ENCODE data around the gene REEP3.
"Not testable (repeated sequence)": the region's sequence is repeated elsewhere in the genome, so short reads cannot be mapped to it uniquely, and the experiment has no call there.

The REEP3 gene

DNA sequence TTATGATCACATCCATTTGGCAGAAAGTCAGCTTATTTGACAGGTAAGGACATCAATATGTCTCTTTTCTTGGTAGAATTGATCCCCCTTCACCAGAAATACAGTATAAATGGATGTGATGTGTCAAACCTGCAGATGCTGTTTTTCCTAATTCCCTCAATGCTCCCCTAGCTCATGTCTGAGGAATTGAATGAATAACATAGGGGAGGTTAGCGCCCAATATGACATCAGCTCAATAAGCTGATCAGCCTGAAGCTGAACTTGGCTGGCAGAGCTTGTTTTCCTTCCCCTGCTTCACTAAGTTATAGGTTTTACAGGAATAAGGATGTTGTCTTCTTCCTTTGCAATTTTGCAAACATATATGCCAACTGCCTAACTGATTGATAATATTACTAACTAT is 132.5 kb downstream of the REEP3 start:
- no peak overlapping the region for H4K8ac ChIP-seq (ENCODE audit: low read length)
- no peak overlapping the region for H3K14ac ChIP-seq (ENCODE audit: low read length in 2 of 2)
- no peak overlapping the region for H2BK12ac ChIP-seq (ENCODE audit: low read length in 2 of 2)
- no peaks in the 10 kb centered on the region for H3K27me3 ChIP-seq (ENCODE audit: control insufficient read depth in 1 of 2, insufficient read depth in 1 of 2, low read length in 2 of 2)
- no peaks in the 10 kb centered on the region for H3K9me3 ChIP-seq (ENCODE audit: control insufficient read depth, low read length)
- H3K4me3 ChIP-seq (ENCODE audit: insufficient read depth in 1 of 2, low read depth in 1 of 2, low read length in 2 of 2): no peak overlapping the region
- H3K18ac ChIP-seq (ENCODE audit: low read depth in 1 of 2, low read length in 2 of 2): no peak overlapping the region
- 100% methylated on average over 1 of the region's 1 CpG for WGBS
- H3K4me1 ChIP-seq (ENCODE audit: control insufficient read depth, insufficient read depth, low read depth, low read length): no peaks in the 10 kb centered on the region
- no peak overlapping the region for H4K91ac ChIP-seq (ENCODE audit: low read length)
- DNase-seq: no peak
- no peak overlapping the region for H2AFZ ChIP-seq (ENCODE audit: low read depth, low read length)
- H3K23ac ChIP-seq (ENCODE audit: low read length in 2 of 2): no peak overlapping the region
- no peak overlapping the region for H2BK5ac ChIP-seq (ENCODE audit: low read depth, low read length, poor library complexity, severe bottlenecking)
- no peak overlapping the region for H2BK15ac ChIP-seq (ENCODE audit: low read depth, poor library complexity, severe bottlenecking)
- H3K9ac ChIP-seq (ENCODE audit: low read length): no peak overlapping the region
- H2BK120ac ChIP-seq (ENCODE audit: low read depth, low read length): no peak overlapping the region
- H3K36me3 ChIP-seq (ENCODE audit: control insufficient read depth in 1 of 2, insufficient read depth in 2 of 2, low read depth in 1 of 2, low read length in 2 of 2): no peaks in the 10 kb centered on the region
- H3K4me2 ChIP-seq (ENCODE audit: low read length, poor library complexity, severe bottlenecking): no peak overlapping the region
- H3K79me1 ChIP-seq (replicated peaks; ENCODE audit: low read length, poor library complexity, severe bottlenecking): no peaks in the 10 kb centered on the region
- no peak overlapping the region for H3K4ac ChIP-seq (ENCODE audit: low read depth in 1 of 2, low read length in 2 of 2)
- H3K27ac ChIP-seq (ENCODE audit: low read length, poor library complexity, severe bottlenecking): no peak overlapping the region
- H2AK5ac ChIP-seq (ENCODE audit: low read length, severe bottlenecking): no peak overlapping the region

DNA sequence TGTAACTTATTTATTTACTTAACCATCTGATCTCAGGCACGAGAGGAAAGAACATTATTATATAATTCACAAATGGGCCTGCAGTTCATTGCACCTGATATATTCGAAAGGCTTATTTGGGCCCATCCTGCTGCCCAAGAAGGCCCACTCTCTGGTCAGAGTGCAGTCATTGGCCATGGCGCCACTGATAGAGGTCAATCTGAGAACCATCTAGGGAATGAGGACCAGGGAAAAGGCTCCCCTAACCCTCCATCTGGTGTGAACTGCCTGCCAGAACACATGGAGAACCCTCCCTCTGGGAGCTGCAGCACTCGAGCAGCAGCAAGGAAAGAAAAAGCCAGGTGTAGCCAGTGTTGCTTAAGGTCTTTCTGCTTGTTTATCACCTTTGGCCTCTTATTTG is 136.6 kb downstream of the REEP3 start:
- Histone ChIP-seq H2BK12ac (ENCODE audit: low read length in 2 of 2) (no peak overlapping the region), H3K9ac (ENCODE audit: low read length) (no peak overlapping the region), H3K79me1 (replicated peaks; ENCODE audit: low read length, poor library complexity, severe bottlenecking) (no peaks in the 10 kb centered on the region), H2AK5ac (ENCODE audit: low read length, severe bottlenecking) (no peak overlapping the region), H4K8ac (ENCODE audit: low read length) (no peak overlapping the region), H2BK120ac (ENCODE audit: low read depth, low read length) (no peak overlapping the region), H3K4me3 (ENCODE audit: insufficient read depth in 1 of 2, low read depth in 1 of 2, low read length in 2 of 2) (no peak overlapping the region), H3K9me3 (ENCODE audit: control insufficient read depth, low read length) (no peaks in the 10 kb centered on the region), H3K27me3 (ENCODE audit: control insufficient read depth in 1 of 2, insufficient read depth in 1 of 2, low read length in 2 of 2) (no peaks in the 10 kb centered on the region), H2BK15ac (ENCODE audit: low read depth, poor library complexity, severe bottlenecking) (no peak overlapping the region), H3K14ac (ENCODE audit: low read length in 2 of 2) (no peak overlapping the region), H3K27ac (ENCODE audit: low read length, poor library complexity, severe bottlenecking) (no peak overlapping the region), H2AFZ (ENCODE audit: low read depth, low read length) (no peak overlapping the region), H3K4ac (ENCODE audit: low read depth in 1 of 2, low read length in 2 of 2) (no peak overlapping the region), H3K18ac (ENCODE audit: low read depth in 1 of 2, low read length in 2 of 2) (no peak overlapping the region), H3K4me1 (ENCODE audit: control insufficient read depth, insufficient read depth, low read depth, low read length) (no peaks in the 10 kb centered on the region), H3K23ac (ENCODE audit: low read length in 2 of 2) (no peak overlapping the region), H2BK5ac (ENCODE audit: low read depth, low read length, poor library complexity, severe bottlenecking) (no peak overlapping the region), H4K91ac (ENCODE audit: low read length) (no peak overlapping the region), H3K4me2 (ENCODE audit: low read length, poor library complexity, severe bottlenecking) (no peak overlapping the region), H3K36me3 (ENCODE audit: control insufficient read depth in 1 of 2, insufficient read depth in 2 of 2, low read depth in 1 of 2, low read length in 2 of 2) (no peaks in the 10 kb centered on the region)
- DNase-seq: no peak
- WGBS: 80% methylated on average over 3 of the region's 4 CpGs

DNA sequence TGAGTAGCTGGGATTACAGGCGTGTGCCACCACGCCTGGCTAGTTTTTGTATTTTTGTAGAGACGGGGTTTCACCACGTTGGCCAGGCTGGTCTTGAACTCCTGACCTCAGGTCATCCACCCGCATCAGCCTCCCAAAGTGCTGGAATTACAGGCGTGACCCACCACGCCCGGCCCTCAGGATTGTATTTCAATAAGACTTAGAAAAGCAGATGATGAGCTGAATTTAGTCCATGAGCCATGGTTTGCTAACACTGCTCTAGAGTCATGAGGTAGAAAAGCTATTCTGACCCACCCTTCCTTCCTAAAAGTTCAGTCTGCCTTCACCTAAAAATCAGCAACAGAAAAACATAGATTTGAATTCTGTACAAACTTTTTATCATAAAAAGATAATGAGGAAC is 139.7 kb downstream of the REEP3 start:
- H3K23ac ChIP-seq (ENCODE audit: low read length in 2 of 2); H3K27ac ChIP-seq (ENCODE audit: low read length, poor library complexity, severe bottlenecking); H3K36me3 ChIP-seq (ENCODE audit: control insufficient read depth in 1 of 2, insufficient read depth in 2 of 2, low read depth in 1 of 2, low read length in 2 of 2); H3K4me3 ChIP-seq (ENCODE audit: insufficient read depth in 1 of 2, low read depth in 1 of 2, low read length in 2 of 2); H2BK120ac ChIP-seq (ENCODE audit: low read depth, low read length); H3K4me1 ChIP-seq (ENCODE audit: control insufficient read depth, insufficient read depth, low read depth, low read length); H3K9ac ChIP-seq (ENCODE audit: low read length); H2BK15ac ChIP-seq (ENCODE audit: low read depth, poor library complexity, severe bottlenecking); H3K4ac ChIP-seq (ENCODE audit: low read depth in 1 of 2, low read length in 2 of 2); H2BK5ac ChIP-seq (ENCODE audit: low read depth, low read length, poor library complexity, severe bottlenecking); H3K9me3 ChIP-seq (ENCODE audit: control insufficient read depth, low read length); H2AFZ ChIP-seq (ENCODE audit: low read depth, low read length); H3K18ac ChIP-seq (ENCODE audit: low read depth in 1 of 2, low read length in 2 of 2); DNase-seq; H3K27me3 ChIP-seq (ENCODE audit: control insufficient read depth in 1 of 2, insufficient read depth in 1 of 2, low read length in 2 of 2); H3K4me2 ChIP-seq (ENCODE audit: low read length, poor library complexity, severe bottlenecking); H2AK5ac ChIP-seq (ENCODE audit: low read length, severe bottlenecking); H3K79me1 ChIP-seq (replicated peaks; ENCODE audit: low read length, poor library complexity, severe bottlenecking); H4K8ac ChIP-seq (ENCODE audit: low read length); H2BK12ac ChIP-seq (ENCODE audit: low read length in 2 of 2); H3K14ac ChIP-seq (ENCODE audit: low read length in 2 of 2); H4K91ac ChIP-seq (ENCODE audit: low read length): not testable (repeated sequence)
- 95% methylated on average over 8 of the region's 8 CpGs for WGBS

DNA sequence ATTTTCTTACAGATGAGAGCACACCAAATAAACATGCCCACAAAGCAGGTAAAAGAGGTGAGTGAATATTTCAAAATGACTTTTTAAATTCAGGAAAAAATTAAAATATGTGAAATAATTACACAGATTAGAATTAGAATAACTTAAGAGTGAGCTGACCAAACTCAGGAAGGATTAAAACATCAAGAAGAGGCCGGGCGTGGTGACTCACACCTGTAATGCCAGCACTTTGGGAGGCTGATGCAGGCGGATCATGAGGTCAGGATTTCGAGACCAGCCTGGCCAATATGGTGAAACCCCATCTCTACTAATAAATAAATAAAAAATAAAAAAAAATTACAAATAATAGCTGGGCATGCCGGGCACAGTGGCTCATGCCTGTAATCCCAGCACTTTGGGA is 140.1 kb downstream of the REEP3 start:
- no peak overlapping the region for H3K14ac ChIP-seq (ENCODE audit: low read length in 2 of 2)
- no peak overlapping the region for H2BK5ac ChIP-seq (ENCODE audit: low read depth, low read length, poor library complexity, severe bottlenecking)
- H2BK12ac ChIP-seq (ENCODE audit: low read length in 2 of 2): no peak overlapping the region
- no peak overlapping the region for H3K23ac ChIP-seq (ENCODE audit: low read length in 2 of 2)
- no peak overlapping the region for H4K91ac ChIP-seq (ENCODE audit: low read length)
- 100% methylated on average over 3 of the region's 5 CpGs for WGBS
- H3K36me3 ChIP-seq (ENCODE audit: control insufficient read depth in 1 of 2, insufficient read depth in 2 of 2, low read depth in 1 of 2, low read length in 2 of 2): no peaks in the 10 kb centered on the region
- H3K27me3 ChIP-seq (ENCODE audit: control insufficient read depth in 1 of 2, insufficient read depth in 1 of 2, low read length in 2 of 2): no peaks in the 10 kb centered on the region
- no peak overlapping the region for H3K4me2 ChIP-seq (ENCODE audit: low read length, poor library complexity, severe bottlenecking)
- H3K4ac ChIP-seq (ENCODE audit: low read depth in 1 of 2, low read length in 2 of 2): no peak overlapping the region
- DNase-seq: no peak
- H2BK120ac ChIP-seq (ENCODE audit: low read depth, low read length): no peak overlapping the region
- H2BK15ac ChIP-seq (ENCODE audit: low read depth, poor library complexity, severe bottlenecking): no peak overlapping the region
- H3K4me3 ChIP-seq (ENCODE audit: insufficient read depth in 1 of 2, low read depth in 1 of 2, low read length in 2 of 2): no peak overlapping the region
- no peak overlapping the region for H2AFZ ChIP-seq (ENCODE audit: low read depth, low read length)
- no peak overlapping the region for H4K8ac ChIP-seq (ENCODE audit: low read length)
- H2AK5ac ChIP-seq (ENCODE audit: low read length, severe bottlenecking): no peak overlapping the region
- H3K4me1 ChIP-seq (ENCODE audit: control insufficient read depth, insufficient read depth, low read depth, low read length): no peaks in the 10 kb centered on the region
- H3K79me1 ChIP-seq (replicated peaks; ENCODE audit: low read length, poor library complexity, severe bottlenecking): no peaks in the 10 kb centered on the region
- H3K9me3 ChIP-seq (ENCODE audit: control insufficient read depth, low read length): no peaks in the 10 kb centered on the region
- no peak overlapping the region for H3K9ac ChIP-seq (ENCODE audit: low read length)
- H3K18ac ChIP-seq (ENCODE audit: low read depth in 1 of 2, low read length in 2 of 2): no peak overlapping the region
- no peak overlapping the region for H3K27ac ChIP-seq (ENCODE audit: low read length, poor library complexity, severe bottlenecking)

All from mesenchymal stem cell (in vitro differentiated cells and primary cell).